ENCODE data around the gene TPT1.

Gene TPT1

DNA sequence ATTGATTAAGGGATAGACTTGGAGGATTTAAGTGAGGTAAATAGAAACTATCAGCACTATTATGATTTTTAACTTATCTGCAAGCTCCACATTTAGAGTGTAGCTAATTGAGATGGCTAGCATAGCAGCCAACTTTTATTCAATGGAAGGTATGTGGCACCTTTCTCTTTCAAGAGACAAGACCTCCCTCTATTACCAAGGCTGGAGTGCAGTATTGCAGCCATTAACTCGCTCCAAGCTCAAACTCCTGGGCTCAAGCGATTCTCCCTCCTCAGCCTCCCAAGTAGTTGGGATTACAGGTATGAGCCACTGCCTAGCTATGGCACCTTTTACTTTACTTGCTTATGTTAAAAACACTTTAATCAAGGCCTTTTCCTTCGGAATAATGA lies 8.2 kb downstream of the TPT1 start:
- Mint-ChIP-seq H3K4me1 (peaks cover 35% of the 10 kb centered on the region), H3K4me3 (no peak overlapping the region), H3K27me3 (ENCODE audit: low read depth, poor library complexity) (no peaks in the 10 kb centered on the region), H3K9me3 (no peaks in the 10 kb centered on the region), H3K27ac (peak overlapping the region; percentile 54), H3K36me3 (ENCODE audit: low read depth) (peaks cover 33% of the 10 kb centered on the region)
- TF ChIP-seq, protein P1, sequence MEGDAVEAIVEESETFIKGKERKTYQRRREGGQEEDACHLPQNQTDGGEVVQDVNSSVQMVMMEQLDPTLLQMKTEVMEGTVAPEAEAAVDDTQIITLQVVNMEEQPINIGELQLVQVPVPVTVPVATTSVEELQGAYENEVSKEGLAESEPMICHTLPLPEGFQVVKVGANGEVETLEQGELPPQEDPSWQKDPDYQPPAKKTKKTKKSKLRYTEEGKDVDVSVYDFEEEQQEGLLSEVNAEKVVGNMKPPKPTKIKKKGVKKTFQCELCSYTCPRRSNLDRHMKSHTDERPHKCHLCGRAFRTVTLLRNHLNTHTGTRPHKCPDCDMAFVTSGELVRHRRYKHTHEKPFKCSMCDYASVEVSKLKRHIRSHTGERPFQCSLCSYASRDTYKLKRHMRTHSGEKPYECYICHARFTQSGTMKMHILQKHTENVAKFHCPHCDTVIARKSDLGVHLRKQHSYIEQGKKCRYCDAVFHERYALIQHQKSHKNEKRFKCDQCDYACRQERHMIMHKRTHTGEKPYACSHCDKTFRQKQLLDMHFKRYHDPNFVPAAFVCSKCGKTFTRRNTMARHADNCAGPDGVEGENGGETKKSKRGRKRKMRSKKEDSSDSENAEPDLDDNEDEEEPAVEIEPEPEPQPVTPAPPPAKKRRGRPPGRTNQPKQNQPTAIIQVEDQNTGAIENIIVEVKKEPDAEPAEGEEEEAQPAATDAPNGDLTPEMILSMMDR (IDR thresholded peaks at IDR 0.05), result no peak
- no peak for DNase-seq

DNA sequence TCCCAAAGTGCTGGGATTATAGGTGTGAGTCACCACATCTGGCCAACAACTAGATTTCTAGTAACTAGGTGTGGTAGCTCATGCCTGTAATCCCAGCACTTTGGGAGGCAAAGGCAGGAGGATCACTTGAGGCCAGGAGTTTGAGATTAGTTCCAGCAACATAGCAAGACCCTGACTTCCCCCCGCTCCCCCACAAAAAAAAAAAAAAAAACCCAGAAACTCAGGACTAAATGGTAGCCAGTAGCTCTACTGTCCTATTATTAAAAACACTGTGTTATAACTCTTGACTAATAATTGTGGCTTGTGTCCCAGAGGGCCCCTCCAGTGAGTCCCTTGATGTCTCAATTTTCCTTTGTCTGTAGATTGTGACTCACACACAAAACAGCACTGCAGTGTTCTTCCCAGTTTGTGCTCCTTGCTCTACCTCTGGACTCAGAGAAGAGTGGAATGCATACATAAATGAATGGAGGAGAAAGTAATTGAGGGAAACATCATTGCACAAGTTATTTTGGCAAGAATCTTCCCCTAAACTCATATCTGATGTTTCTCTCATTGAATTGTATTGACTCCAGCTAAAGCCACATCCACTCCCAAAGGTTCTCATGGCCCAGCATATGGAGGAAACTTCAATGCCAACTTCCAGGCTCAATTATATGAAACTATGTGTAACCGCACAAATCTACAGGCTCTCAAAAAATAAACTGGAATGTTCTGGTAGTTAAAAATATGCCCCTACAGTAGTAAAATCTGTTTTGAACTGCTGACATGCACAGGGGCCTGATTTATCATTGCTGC lies 8.8 kb downstream of the TPT1 start:
- no peak for DNase-seq
- Mint-ChIP-seq H3K9me3 (no peaks in the 10 kb centered on the region), H3K36me3 (ENCODE audit: low read depth) (peaks cover 27% of the 10 kb centered on the region), H3K27me3 (ENCODE audit: low read depth, poor library complexity) (no peaks in the 10 kb centered on the region), H3K27ac (peak overlapping the region; percentile 54), H3K4me3 (no peak overlapping the region), H3K4me1 (peaks cover 38% of the 10 kb centered on the region)
- TF ChIP-seq, protein P1 (IDR thresholded peaks at IDR 0.05), result no peak

DNA sequence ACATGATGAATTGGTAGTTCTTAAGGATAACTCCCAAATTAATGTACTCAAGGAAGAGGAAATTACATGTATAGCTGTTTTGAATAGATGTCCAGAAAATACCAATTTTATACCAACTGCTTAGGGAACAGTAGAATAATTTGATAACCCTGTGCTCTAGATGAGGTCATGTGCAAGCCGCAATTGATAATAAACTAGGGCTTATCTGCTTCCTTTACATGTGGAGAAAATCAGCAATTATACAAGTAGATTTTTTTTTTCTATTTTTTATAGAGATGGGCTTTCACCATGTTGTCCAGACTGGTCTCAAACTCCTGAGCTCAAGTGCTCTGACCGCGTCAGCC lies 9.3 kb downstream of the TPT1 start:
- no peak overlapping the region for H3K4me3 Mint-ChIP-seq
- H3K27me3 Mint-ChIP-seq (ENCODE audit: low read depth, poor library complexity), result no peaks in the 10 kb centered on the region
- TF ChIP-seq, protein P1 (IDR thresholded peaks at IDR 0.05), result no peak
- DNase-seq, result no peak
- peaks cover 21% of the 10 kb centered on the region for H3K36me3 Mint-ChIP-seq (ENCODE audit: low read depth)
- peaks cover 34% of the 10 kb centered on the region for H3K4me1 Mint-ChIP-seq
- H3K27ac Mint-ChIP-seq, result no peak overlapping the region
- no peaks in the 10 kb centered on the region for H3K9me3 Mint-ChIP-seq

DNA sequence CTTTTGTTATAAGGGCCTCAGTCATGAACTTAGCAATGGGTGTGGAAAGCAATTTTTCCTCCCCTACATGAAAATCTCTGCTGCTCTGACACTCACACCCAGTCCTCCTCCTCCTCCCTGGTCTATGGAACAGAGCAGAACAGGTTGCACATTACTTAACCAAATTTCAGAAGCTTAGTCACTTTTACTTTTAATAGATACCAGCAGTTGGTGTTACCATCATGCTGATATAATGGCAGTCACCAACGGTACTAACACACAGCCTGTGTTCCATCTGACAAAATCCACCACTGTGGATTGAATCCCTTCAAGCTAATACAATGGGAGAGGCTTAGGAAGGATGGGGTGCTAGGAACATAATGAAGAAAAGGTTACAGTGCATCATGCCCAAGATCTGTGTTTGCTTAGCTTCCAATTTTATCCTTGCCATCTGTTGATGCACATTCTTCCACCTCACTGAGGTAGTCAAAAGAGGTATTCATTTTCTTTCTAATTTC lies 9.8 kb downstream of the TPT1 start:
- TF ChIP-seq, protein P1 (IDR thresholded peaks at IDR 0.05), result no peak
- Mint-ChIP-seq H3K9me3 (no peaks in the 10 kb centered on the region), H3K27ac (peak overlapping the region; percentile 87), H3K36me3 (ENCODE audit: low read depth) (peaks cover 17% of the 10 kb centered on the region), H3K4me1 (peaks cover 29% of the 10 kb centered on the region), H3K4me3 (no peak overlapping the region), H3K27me3 (ENCODE audit: low read depth, poor library complexity) (no peaks in the 10 kb centered on the region)
- no peak for DNase-seq

DNA sequence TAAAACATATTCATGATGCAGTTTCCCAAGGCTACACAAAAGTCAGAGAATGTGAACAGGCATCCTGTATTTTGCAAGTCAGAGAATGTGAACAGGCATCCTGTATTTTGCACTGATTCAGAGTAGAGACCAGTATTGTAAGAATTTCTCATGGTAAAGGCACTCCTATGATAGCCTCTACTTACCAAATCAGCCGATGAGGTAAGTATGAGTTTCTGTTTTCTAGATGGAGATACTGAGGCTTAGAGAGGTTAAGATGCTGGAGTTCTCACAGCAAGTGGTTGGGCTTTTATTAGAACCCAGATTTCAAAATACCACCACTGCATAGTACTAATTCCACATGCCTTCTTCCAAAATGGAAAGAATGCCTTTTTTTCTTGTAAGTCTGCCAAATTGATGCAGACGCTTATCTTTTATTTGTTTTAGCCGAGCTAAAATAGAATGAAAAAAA lies 12.3 kb downstream of the TPT1 start:
- Mint-ChIP-seq H3K9me3 (no peaks in the 10 kb centered on the region), H3K4me3 (no peak overlapping the region), H3K27ac (no peak overlapping the region), H3K27me3 (ENCODE audit: low read depth, poor library complexity) (no peaks in the 10 kb centered on the region), H3K4me1 (peaks cover 30% of the 10 kb centered on the region), H3K36me3 (ENCODE audit: low read depth) (no peaks in the 10 kb centered on the region)
- no peak for DNase-seq
- TF ChIP-seq, protein P1 (IDR thresholded peaks at IDR 0.05), result no peak

Data from nephron progenitor cell (in vitro differentiated cells).